Measurements from ENCODE around the gene LATS1.
A peak's percentile ranks its signal among the peaks of the same experiment; 100 is the strongest.

The LATS1 gene

GRCh38 chr6:149660028-149660427, 57.9 kb downstream of the LATS1 start:
- DNase-seq (ENCODE audit: low read depth in 2 of 2) = no peak

DNA sequence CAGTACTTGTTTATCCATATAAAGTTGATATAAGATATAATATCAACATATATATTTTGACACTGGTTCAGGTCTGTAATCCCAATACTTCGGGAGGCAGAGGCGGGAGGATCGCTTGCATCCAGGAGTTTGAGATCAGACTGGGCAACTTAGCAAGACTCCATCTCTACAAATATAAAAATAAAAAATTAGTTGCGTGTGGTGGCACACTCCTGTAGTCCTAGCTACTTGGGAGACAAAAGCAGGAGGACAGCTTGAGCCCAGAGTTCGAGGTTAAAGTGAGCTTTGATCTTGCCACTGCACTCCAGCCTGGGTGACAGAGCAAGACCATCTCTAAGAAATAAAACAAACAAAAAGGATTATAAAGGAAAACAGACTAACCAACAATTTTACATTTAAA, 60.5 kb downstream of the LATS1 start:
- no peak for DNase-seq (ENCODE audit: low read depth in 2 of 2)

- no peak for DNase-seq (ENCODE audit: low read depth in 2 of 2)
Measured at GRCh38 chr6:149651056-149651455, 66.8 kb downstream of the LATS1 start.

DNA sequence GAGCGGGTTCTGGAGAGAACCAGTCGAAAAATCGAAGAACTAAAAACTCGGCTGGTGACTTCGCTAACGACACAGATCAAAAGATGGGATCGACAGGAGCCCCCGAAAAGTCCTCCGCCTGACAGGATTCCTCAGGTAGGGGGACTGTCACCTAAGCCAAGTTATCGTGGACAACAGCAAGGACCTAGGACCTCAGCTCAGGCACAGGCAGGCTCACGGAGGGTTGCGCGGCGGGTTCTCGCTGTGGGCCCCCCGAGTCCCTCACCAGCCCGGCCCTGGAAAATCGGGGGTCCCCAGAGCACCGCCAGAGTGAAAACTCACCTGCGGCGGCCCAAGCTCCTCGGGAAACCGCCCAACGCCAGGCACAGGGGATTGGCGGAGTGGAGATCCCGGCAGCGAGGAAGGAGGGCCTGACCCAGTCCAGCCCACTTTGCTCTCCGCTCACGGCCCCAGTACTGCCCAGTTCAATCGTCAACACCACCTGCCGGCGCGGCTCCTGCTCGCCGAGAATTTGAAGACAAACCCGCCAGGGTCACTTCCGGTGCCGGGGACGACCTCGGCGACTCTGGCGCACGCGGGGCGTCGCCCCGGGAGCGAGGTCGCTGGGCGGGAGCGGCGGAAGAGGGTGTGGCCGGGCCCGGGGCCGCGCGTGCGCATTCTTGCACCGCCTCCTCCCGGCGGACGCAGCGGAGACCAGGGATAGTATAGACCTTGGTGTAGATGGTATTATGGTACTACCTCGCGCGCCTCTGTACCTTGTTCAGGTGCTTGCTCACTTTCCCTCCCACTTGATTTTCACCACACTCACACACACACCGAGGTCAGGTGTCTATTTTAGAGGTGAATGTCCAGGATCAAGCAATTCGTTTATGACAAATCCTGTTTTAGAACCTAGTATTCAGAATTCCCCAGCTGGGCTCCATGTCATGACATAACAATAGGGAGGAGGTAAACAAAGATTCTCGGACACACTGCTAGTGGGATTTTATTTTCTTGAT, 69.5 kb downstream of the LATS1 start, which contains the start of gene KATNA1:
Gene KATNA1 (minus strand): TSS at position 567 of the 998 bp plus-strand sequence. CDS start 10,167 bp downstream, outside the sequence.
- DNase-seq (ENCODE audit: low read depth in 2 of 2) = peak; percentile 24 to 42

GRCh38 chr6:149646599-149646998, 71.3 kb downstream of the LATS1 start:
- DNase-seq (ENCODE audit: low read depth in 2 of 2) = no peak

DNA sequence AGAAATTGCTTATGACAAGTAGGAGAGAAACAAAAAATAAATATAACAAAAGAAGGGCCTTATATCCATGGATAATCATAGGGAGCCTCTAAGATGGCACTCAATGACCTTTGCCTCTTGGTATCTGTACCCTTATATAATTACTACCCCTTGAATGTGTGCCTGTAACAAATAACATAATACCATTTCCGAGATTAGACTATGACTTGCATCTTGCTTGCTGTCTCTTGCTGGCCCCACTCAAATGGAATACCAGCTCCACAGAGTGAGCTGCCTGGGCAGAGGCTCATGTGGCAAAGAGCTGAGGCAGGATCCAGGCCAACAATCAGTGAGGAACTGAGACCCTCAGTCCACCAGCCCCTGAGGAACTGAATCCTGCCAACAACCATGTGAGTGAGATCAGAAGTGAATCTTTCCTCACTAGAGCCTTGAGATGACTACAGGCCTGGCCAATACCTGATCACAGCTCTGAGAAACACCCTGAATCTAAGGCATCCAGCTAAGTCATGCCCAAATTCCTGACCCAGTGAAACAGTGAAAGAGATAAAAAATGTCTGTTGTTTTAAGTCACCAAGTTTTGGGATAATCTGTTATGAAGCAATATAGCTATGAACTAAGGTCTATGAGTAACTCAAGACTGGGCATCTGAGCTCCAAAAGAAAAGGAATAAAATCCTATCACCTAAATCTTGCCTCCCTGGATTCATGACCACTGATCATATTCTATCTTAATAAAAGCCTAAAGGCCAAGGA, 74.9 kb downstream of the LATS1 start:
- DNase-seq (ENCODE audit: low read depth in 2 of 2) = no peak

GRCh38 chr6:149636124-149636523, 81.8 kb downstream of the LATS1 start:
- DNase-seq (ENCODE audit: low read depth in 2 of 2) = peak in 1 of 2 experiments; percentile 13

- no peak for DNase-seq (ENCODE audit: low read depth in 2 of 2)
Measured at GRCh38 chr6:149634315-149634714, 83.6 kb downstream of the LATS1 start.

GRCh38 chr6:149628875-149629510, 88.9 kb downstream of the LATS1 start:
- no peak for DNase-seq (ENCODE audit: low read depth in 2 of 2)

- no peak for DNase-seq (ENCODE audit: low read depth in 2 of 2)
Measured at GRCh38 chr6:149627672-149628071, 90.2 kb downstream of the LATS1 start.

GRCh38 chr6:149615805-149616204, 102.1 kb downstream of the LATS1 start:
- no peak for DNase-seq (ENCODE audit: low read depth in 2 of 2)

- DNase-seq (ENCODE audit: low read depth in 2 of 2) = peak in 1 of 2 experiments; percentile 1
Measured at GRCh38 chr6:149614337-149614736, 103.6 kb downstream of the LATS1 start.

GRCh38 chr6:149608381-149608982, 109.4 kb downstream of the LATS1 start:
- no peak for DNase-seq (ENCODE audit: low read depth in 2 of 2)
